Stimulated activated CD8-positive, alpha-beta memory T cell treated with anti-CD3 and anti-CD28 coated beads, Interleukin-2, amount 100 ng/mL, for 48 hours (primary cell): ENCODE results near the gene REXO4.
"Not testable (repeated sequence)": the region's sequence is repeated elsewhere in the genome, so short reads cannot be mapped to it uniquely, and the experiment has no call there.

Experiments
- DNase-seq, 2 donors: peaks; one replicate each; pipeline ENCODE4 v3.0.0-alpha.2; 2020; ENCODE audit warnings: low read depth in 2 of 2

Gene REXO4

GRCh38 chr9:133451865-133452264 lies 34.1 kb upstream of the REXO4 start:
- not testable (repeated sequence) for DNase-seq

- DNase-seq, result no peak
These were observed 31.9 kb upstream of the REXO4 start for GRCh38 chr9:133449760-133450159.

GRCh38 chr9:133448487-133448972 lies 30.7 kb upstream of the REXO4 start:
- no peak for DNase-seq

GRCh38 chr9:133445293-133445969 lies 27.6 kb upstream of the REXO4 start:
- no peak for DNase-seq

- DNase-seq, result no peak
These were observed 26.2 kb upstream of the REXO4 start for GRCh38 chr9:133443982-133444381.

GRCh38 chr9:133443248-133443647 lies 25.4 kb upstream of the REXO4 start:
- no peak for DNase-seq

- no peak for DNase-seq
These were observed 23.8 kb upstream of the REXO4 start for GRCh38 chr9:133441571-133441970.

- DNase-seq, result no peak
These were observed 23.1 kb upstream of the REXO4 start for GRCh38 chr9:133440874-133441273.

- no peak for DNase-seq
These were observed 21.5 kb upstream of the REXO4 start for GRCh38 chr9:133439337-133439736.

- DNase-seq, result no peak
These were observed 20.1 kb upstream of the REXO4 start for GRCh38 chr9:133437753-133438531.

GRCh38 chr9:133436681-133437080 lies 18.9 kb upstream of the REXO4 start:
- no peak for DNase-seq

GRCh38 chr9:133433351-133433843 lies 15.6 kb upstream of the REXO4 start:
- no peak for DNase-seq

GRCh38 chr9:133430244-133430643 lies 12.4 kb upstream of the REXO4 start:
- DNase-seq, result no peak

- no peak for DNase-seq
These were observed 11.9 kb upstream of the REXO4 start for GRCh38 chr9:133429641-133430161.

- DNase-seq, result no peak
These were observed 11.4 kb upstream of the REXO4 start for GRCh38 chr9:133429214-133429613.

GRCh38 chr9:133428617-133429101 lies 10.8 kb upstream of the REXO4 start:
- DNase-seq, result no peak

- no peak for DNase-seq
These were observed 10.0 kb upstream of the REXO4 start for GRCh38 chr9:133427658-133428348.

- no peak for DNase-seq
These were observed 8.2 kb upstream of the REXO4 start for GRCh38 chr9:133426011-133426410.

GRCh38 chr9:133425049-133425632 lies 7.3 kb upstream of the REXO4 start:
- no peak for DNase-seq

- no peak for DNase-seq
These were observed 6.4 kb upstream of the REXO4 start for GRCh38 chr9:133424187-133424586.

- DNase-seq, result no peak
These were observed 5.4 kb upstream of the REXO4 start for GRCh38 chr9:133423216-133423615.
